AG08396 (cell line): Measurements from ENCODE around the gene PLEKHG1.

Experiments
- DNase-seq: peaks from one replicate; pipeline ENCODE4 v3.0.0; 2012; ENCODE audit warnings: low spot score, mixed read lengths

Gene PLEKHG1

DNA sequence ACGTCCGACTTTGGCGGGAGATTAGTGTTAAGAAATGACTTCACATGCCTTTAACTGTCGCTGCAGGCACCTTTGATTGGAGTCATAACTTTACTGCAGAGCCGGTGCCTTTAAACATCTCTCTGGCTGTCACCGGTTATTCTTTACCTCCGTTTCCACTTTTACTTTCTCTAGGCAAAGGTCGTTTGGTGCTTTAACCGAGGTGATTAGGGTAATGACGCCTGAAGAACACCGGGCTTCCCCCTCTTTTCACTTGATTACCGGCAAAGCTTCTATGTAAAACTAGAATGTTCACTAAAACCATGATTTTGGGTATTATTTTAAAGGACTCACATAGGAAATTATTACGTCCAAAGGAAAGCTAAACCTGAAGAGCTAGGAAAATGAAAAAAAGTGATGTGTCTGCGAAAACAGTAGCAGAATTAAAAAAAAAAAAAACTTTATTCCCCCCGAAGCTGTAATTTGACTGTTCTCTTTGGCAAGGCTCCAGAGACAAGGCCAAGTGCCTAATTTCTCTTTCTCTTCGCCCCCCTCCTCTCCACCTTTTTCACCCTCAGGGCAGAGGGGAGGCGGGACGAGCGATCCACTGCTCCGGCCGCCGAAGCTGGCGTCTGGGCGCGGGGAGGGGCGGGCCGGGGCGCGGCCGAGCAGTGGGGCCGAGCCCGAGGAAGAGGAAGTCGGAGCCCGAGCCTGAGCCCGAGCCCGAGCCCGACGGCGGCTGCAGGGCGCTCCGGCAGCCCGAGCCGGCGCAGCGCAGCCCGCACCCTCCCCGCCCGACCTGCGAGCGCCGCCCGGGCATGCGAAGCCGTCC is at the start of gene PLEKHG1:
PLEKHG1 (plus strand) TSS at position 687 of the 811 bp plus-strand sequence. CDS start 133,797 bp downstream, outside the sequence.
- DNase-seq = peak; percentile 84

DNA sequence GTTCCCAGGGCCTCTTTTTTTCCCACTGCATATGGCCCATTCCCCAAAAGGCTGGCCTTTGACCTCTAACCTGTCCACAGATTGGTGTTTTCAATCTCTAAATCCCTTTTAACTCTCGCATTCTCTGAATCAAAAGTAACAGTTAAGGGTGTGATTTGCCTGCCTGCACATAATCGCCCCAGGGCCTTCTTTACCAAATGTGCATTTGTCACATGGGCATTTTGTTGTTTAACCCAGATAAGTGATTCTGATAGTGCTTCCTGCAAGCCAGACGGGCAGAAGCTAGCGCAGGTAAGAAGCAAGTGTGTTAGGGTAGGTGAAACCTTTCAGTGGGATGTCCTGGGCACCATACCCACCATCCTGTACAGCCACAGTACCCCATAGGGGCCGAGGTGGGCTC is 49.4 kb upstream of the PLEKHG1 start:
- no peak for DNase-seq

GRCh38 chr6:150557043-150557599 is 42.6 kb upstream of the PLEKHG1 start:
- no peak for DNase-seq

GRCh38 chr6:150560004-150560883 is 39.4 kb upstream of the PLEKHG1 start:
- DNase-seq = no peak

DNA sequence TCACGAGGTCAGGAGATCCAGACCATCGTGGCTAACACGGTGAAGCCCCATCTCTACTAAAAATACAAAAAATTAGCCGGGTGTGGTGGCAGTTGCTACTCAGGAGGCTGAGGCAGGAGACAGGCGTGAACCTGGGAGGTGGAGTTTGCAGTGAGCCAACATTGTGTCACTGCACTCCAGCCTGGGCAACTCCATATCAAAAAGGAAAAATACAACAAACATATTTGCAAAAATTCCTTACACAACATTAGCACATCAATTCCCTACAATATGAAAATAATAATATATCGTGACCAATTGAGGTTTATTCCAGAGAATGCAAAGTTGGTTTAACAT is 38.8 kb upstream of the PLEKHG1 start:
- DNase-seq = no peak

DNA sequence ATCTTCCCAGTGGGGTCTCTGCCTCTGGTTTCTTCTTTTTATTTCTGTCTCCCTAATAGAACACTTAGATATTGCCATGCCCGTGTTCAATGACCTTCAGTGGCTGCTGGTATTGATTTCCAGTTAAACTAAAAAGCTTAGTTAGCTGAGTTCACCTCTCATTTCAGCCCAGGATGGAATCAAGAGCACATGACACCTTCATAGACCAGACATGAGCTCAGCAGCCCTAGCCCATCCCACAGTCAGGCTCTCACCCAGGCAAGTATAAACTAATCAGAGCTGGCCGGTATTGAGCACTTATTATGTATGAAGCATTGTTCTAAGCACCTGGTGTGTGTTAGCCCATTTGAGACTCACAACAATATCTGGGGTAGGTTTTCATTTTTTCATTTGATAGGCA is 33.7 kb upstream of the PLEKHG1 start:
- no peak for DNase-seq

DNA sequence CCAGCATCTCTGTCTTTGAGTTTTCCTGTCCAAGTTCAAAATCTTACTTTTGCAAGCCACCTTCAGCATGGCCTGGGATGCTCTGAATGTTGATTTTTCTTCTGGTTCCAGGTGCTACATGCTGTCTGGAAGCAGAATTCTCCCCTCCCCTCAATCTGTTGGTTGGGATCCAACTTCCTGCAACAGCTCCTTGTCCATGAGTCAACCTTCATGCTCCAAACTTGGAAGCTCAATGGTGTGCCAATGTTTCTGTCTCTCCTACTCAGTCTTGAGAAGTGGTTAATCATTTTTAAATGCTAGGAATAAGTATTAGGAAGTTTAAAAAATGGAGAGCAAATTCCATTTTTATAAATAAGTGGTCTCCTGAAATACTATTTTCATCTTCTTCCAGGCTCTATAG is 33.2 kb upstream of the PLEKHG1 start:
- no peak for DNase-seq

GRCh38 chr6:150567380-150567779 is 32.3 kb upstream of the PLEKHG1 start:
- no peak for DNase-seq

- no peak for DNase-seq
Measured at GRCh38 chr6:150567823-150568383, 31.8 kb upstream of the PLEKHG1 start.

GRCh38 chr6:150568560-150568959 is 31.1 kb upstream of the PLEKHG1 start:
- DNase-seq = no peak

DNA sequence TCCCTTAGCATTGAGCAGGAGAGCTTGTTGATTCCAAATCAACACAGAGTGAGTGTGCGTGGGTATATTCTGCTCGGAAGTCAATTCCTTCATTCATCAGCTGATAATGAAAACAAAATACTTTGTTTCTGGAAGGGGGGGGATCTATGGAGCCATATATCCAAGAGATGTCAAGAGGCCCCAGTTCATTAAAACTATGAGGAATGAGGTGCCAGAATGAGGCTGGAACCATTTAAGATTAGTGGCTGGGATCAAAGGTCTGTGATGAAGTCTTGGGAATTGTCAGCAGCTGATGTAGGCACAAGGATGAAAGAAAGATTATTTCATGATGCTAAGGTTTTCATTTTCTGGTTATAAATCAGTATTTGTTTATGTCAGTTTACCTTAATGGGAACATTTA is 30.5 kb upstream of the PLEKHG1 start:
- DNase-seq = no peak

- DNase-seq = no peak
Measured at GRCh38 chr6:150573041-150573681, 26.5 kb upstream of the PLEKHG1 start.

DNA sequence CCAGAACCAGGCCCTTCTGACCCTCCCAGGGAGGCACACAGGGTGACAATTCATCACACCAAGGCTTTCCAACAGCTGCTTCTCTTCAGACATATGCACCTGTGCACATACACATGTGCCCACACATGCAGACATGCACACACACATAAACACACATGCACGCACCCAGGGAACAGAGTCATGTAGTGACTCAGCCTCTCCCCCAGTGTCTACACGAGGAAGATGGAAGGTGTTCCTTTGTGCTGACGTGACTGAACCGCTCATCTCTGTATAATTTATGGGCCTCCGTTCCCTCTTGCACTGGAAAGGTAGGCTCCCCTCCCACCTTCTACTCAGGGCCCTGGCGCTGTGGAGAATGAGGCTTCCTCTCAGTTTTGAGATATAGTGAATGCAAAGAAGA is 23.8 kb upstream of the PLEKHG1 start:
- no peak for DNase-seq

GRCh38 chr6:150576651-150577226 is 22.9 kb upstream of the PLEKHG1 start:
- no peak for DNase-seq

DNA sequence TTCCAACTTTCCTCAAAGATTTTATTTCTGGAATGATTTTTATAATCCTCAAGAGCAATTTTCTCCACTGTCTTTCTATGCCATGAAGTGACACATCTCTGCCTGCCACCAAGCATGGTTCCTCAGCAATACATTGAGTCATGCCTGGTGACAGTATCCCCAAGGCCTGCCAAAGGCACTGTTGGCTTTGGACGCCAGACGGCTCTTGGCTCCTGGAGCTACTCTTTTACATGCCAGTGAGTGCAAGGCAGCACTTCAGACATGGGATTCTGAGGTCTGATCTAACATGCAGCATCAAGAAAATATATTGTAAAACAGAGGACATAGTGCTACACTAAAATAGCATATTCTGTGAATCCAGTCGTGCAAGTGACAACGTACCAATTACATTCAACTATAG is 20.1 kb upstream of the PLEKHG1 start:
- no peak for DNase-seq

- no peak for DNase-seq
Measured at GRCh38 chr6:150580489-150580888, 19.2 kb upstream of the PLEKHG1 start.

- DNase-seq = no peak
Measured at GRCh38 chr6:150584065-150584464, 15.6 kb upstream of the PLEKHG1 start.

DNA sequence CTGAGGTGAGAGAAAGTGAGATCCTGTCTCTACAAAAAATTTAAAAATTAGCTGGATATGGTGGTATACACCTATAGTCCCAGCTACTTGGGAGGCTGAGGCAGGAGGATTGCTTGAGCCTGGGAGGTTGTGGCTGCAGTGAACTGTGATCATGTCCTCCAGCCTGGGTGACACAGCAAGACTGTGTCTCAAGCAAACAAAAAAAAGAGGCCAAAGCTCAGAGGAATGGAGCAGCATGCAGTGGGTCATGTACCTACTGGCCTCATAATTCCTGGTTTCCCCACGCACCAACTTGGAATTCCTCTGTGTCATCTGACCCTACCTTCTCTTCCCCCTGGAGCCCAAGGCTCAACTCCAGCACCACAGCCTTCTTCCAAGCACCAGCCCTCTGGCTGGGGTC is 15.1 kb upstream of the PLEKHG1 start:
- no peak for DNase-seq

DNA sequence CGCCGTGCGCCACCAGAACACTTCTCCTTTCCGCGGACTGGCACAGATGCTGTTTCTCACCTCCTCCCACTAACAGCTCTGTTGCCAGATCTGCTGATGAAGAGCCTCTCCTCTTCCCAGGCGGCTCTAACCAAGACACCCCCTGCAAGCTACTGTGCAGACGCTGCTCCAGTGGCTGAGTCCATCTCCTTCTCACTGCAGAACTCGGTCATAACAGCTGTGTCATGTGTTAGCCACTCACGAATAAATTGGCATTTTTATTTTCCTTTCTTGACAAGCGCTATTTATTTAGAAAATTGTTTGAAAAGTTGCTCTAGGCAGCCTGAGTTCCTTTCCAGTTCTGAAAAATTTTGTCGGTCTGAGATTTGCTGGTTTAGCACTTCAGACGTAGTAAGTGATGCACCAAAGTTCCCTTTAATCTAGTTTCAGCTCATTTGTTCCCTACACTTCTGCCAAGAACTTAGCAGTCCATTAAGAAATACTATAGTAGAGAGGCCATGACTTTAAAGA is 12.8 kb upstream of the PLEKHG1 start:
- no peak for DNase-seq

- no peak for DNase-seq
Measured at GRCh38 chr6:150587637-150588036, 12.0 kb upstream of the PLEKHG1 start.

DNA sequence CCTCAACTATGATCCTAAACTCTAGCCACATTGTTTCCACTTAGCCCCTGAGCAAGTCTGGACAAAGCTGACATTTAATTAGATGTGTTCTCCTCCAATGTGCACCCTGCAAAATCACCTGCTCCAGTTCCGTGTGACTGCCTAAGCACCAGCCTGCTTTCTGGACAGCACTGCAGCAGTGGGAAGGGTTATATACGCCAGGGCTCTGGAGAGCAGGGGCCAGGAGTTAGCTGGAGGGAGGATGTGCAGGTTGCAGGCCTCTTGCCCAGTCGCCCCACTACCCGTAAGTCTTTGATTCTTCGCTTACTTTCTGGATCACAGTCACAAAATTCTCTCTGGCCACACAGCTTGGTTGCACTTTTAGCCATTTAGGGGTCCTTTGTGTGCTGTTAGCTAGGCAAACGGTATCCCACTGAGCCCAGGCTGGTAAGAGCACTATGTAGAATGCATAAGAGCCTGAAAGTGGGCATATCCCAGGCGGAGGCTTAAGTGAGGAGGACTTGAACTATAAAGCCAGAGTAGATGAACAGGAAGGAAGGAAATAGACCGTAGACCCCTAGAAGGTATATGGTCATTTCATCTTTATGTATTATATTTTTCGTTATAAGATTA is 10.7 kb upstream of the PLEKHG1 start:
- DNase-seq = no peak
